HEK293T (cell line): Measurements from ENCODE around the gene EFHD2.
"Not testable (repeated sequence)": the region's sequence is repeated elsewhere in the genome, so short reads cannot be mapped to it uniquely, and the experiment has no call there.

Experiments used
- BHLHE40 ChIP-seq: fragments of 450-650 bp; IDR thresholded peaks from 2 replicates; pipeline ENCODE4 v1.6.1; 2016; ENCODE audit warnings: mild to moderate bottlenecking, moderate library complexity, borderline replicate concordance
- CTBP1 ChIP-seq: fragments of 450-650 bp; IDR thresholded peaks from 2 replicates; pipeline ENCODE4 v1.6.1; 2016; ENCODE audit warnings: borderline replicate concordance
- ELF4 ChIP-seq: fragments of 450-650 bp; IDR thresholded peaks from 2 replicates; pipeline ENCODE4 v1.6.1; 2017; ENCODE audit warnings: antibody characterized with exemption
- FOXK2 ChIP-seq: fragments of 450-650 bp; IDR thresholded peaks from 2 replicates; pipeline ENCODE4 v1.6.1; 2016; ENCODE audit warnings: mild to moderate bottlenecking
- FOXM1 ChIP-seq: fragments of 450-650 bp; IDR thresholded peaks from 2 replicates; pipeline ENCODE4 v1.6.1; 2017; ENCODE audit warnings: mild to moderate bottlenecking, borderline replicate concordance
- NFRKB ChIP-seq: fragments of 450-650 bp; IDR thresholded peaks from 2 replicates; pipeline ENCODE4 v1.6.1; 2016; ENCODE audit warnings: mild to moderate bottlenecking, moderate library complexity
- SP1 ChIP-seq: fragments of 450-650 bp; IDR thresholded peaks from 2 replicates; pipeline ENCODE4 v1.6.1; 2017
- SUZ12 ChIP-seq: fragments of 450-650 bp; IDR thresholded peaks from 2 replicates; pipeline ENCODE4 v1.6.1; 2016; ENCODE audit warnings: mild to moderate bottlenecking

GRCh38 chr1:15466955-15467625 lies 57.4 kb downstream of the EFHD2 start:
- TF ChIP-seq SUZ12, FOXM1, NFRKB, SP1, ELF4, BHLHE40, FOXK2, CTBP1: not testable (repeated sequence)
